ENCODE measurements around the gene DHRS1. TPM values are rescaled to one million over a fixed set of nuclear protein-coding genes. Genes with fewer than 3 reads are reported as not detected.

The DHRS1 gene
- total RNA-seq (2021; ENCODE audit: unreplicated experiment), result 34.7 TPM
- 30.8 and 34.3 TPM in 2 replicates for polyA plus RNA-seq (2012)
- Bru-seq, nascent RNA, result percentile 67 among the genes with signal in this experiment
- percentile 69 among the genes with signal in this experiment for BruChase-seq, experiment 1, labeled RNA remaining after a 6-hour chase
- BruChase-seq, experiment 2, labeled RNA remaining after a 2-hour chase, result percentile 75 among the genes with signal in this experiment
- long read RNA-seq, transcript DHRS1-205 (1 exons, 528 nt), result minor isoform, 19 of 59 reads
- long read RNA-seq, transcript DHRS1-201 (9 exons, 1,480 nt), result major isoform, 26 of 59 reads
- long read RNA-seq, partial matches to known transcripts, result 5 of 59 reads
- long read RNA-seq, other reads (novel, unspliced or antisense), result 8 of 59 reads

GRCh38 chr14:24299255-24300191, at the start of gene DHRS1, which contains the start of gene NOP9:
Gene DHRS1, minus strand, starts transcription at chr14:24299780. Its CDS starts 674 bp downstream, at chr14:24299106.
Gene NOP9, plus strand, starts transcription at chr14:24299850. Its CDS starts 105 bp downstream, at chr14:24299955.
- peaks cover 28% of the 10 kb centered on the region for H3K79me2 ChIP-seq (ENCODE audit: insufficient read depth, low read length)
- ATAC-seq (peak; percentile 76), DNase-seq (ENCODE audit: low read depth, low spot score) (peak; percentile 86)
- peak within 1 kb of the TSS; percentile 79 for H3K9ac ChIP-seq (ENCODE audit: low read length)
- TF ChIP-seq REST (IDR thresholded peaks at IDR 0.05; ENCODE audit: low read depth) (no peak), ZNF274 (IDR thresholded peaks at IDR 0.05; ENCODE audit: low read depth, low read length) (no peak), TCF7L2 (IDR thresholded peaks at IDR 0.05; ENCODE audit: borderline replicate concordance, extremely low read depth, insufficient read depth, insufficient read length) (peak; percentile 36), POLR2AphosphoS5 (IDR thresholded peaks at IDR 0.05; ENCODE audit: low read depth, low read length) (peak; percentile 90), SP1 (IDR thresholded peaks at IDR 0.05; ENCODE audit: low read depth) (peak; percentile 66), POLR2A (IDR thresholded peaks at IDR 0.05; ENCODE audit: borderline replicate concordance, extremely low read depth, insufficient read depth, insufficient read length) (peak; percentile 67), CBX3 (IDR thresholded peaks at IDR 0.05; ENCODE audit: low read depth) (0 out of 2 replicates have a peak, but pooled peaks have one; percentile 36), EZH2 (IDR thresholded peaks at IDR 0.05) (no peak), SRF (IDR thresholded peaks at IDR 0.05; ENCODE audit: low read depth) (peak; percentile 97), SIN3A (IDR thresholded peaks at IDR 0.05; ENCODE audit: low read depth) (peak; percentile 92), ZFX (IDR thresholded peaks at IDR 0.05) (peak; percentile 62)
- TF ChIP-seq, protein P1, sequence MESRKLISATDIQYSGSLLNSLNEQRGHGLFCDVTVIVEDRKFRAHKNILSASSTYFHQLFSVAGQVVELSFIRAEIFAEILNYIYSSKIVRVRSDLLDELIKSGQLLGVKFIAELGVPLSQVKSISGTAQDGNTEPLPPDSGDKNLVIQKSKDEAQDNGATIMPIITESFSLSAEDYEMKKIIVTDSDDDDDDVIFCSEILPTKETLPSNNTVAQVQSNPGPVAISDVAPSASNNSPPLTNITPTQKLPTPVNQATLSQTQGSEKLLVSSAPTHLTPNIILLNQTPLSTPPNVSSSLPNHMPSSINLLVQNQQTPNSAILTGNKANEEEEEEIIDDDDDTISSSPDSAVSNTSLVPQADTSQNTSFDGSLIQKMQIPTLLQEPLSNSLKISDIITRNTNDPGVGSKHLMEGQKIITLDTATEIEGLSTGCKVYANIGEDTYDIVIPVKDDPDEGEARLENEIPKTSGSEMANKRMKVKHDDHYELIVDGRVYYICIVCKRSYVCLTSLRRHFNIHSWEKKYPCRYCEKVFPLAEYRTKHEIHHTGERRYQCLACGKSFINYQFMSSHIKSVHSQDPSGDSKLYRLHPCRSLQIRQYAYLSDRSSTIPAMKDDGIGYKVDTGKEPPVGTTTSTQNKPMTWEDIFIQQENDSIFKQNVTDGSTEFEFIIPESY (IDR thresholded peaks at IDR 0.05; ENCODE audit: extremely low read depth, insufficient replicate concordance, low read length), result no peak
- TF ChIP-seq, protein P2, sequence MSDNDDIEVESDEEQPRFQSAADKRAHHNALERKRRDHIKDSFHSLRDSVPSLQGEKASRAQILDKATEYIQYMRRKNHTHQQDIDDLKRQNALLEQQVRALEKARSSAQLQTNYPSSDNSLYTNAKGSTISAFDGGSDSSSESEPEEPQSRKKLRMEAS (IDR thresholded peaks at IDR 0.05), result peak; percentile 84
- H3K27ac ChIP-seq (ENCODE audit: low read depth, low read length), result peak within 1 kb of the TSS; percentile 77
- POLR2A ChIA-PET, result interaction anchor here (0.8 to 3.7 kb wide), 6 partner anchors 9 to 206 kb away, joined by 3 to 30 read pairs (median 3); partner anchors contain the start of genes CHMP4A, KHNYN, PCK2 and RABGGTA
- CTCF ChIA-PET, result interaction anchor here (0.6 to 4.7 kb wide), 11 partner anchors 8 to 668 kb away, joined by 3 to 71 read pairs (median 4); partner anchors contain the start of genes CIDEB, MDP1, RABGGTA and TINF2
- peaks cover 32 to 40% of the 10 kb centered on the region in 2 experiments for H3K36me3 ChIP-seq (ENCODE audit: control insufficient read depth in 1 of 2, insufficient read depth in 2 of 2, low read length in 2 of 2)
- RAD21 ChIA-PET (ENCODE audit: low non-redundant PET in 1 of 2, low total read pairs in 2 of 2, uncharacterized antibody in 2 of 2, unreplicated experiment in 2 of 2), result interaction anchor here (1.0 to 1.8 kb wide), 3 partner anchors 56 to 132 kb away, joined by 3 to 9 read pairs (median 4); partner anchors contain the start of gene TINF2 (in 2 of the 2)
- H3K4me3 ChIP-seq (replicated peaks in 1 of 2; ENCODE audit: low read depth in 1 of 2, low read length in 2 of 2), result peak within 1 kb of the TSS; percentile 66 to 80
- no peaks in the 10 kb centered on the region for H4K20me1 ChIP-seq (ENCODE audit: insufficient read depth)
- H3K4me1 ChIP-seq (ENCODE audit: control insufficient read depth in 1 of 2, insufficient read depth in 2 of 2, low read length in 2 of 2), result peaks cover 17 to 31% of the 10 kb centered on the region in 2 experiments
- BruUV-seq (replicated peaks), result TSS peak; percentile 76
- H3K9me3 ChIP-seq (ENCODE audit: control insufficient read depth in 1 of 2, insufficient read depth in 1 of 2, low read depth in 1 of 2, low read length in 2 of 2), result no peaks in the 10 kb centered on the region
- H3K9me2 ChIP-seq (ENCODE audit: insufficient read depth), result no peaks in the 10 kb centered on the region
- intact Hi-C loops (cut with micrococcal nuclease), result loop anchor here (5.0 to 10.0 kb wide), 3 partner anchors 242 to 315 kb away; partner anchors contain the start of gene DHRS4L2
- H3K4me2 ChIP-seq (ENCODE audit: low read length), result peak within 1 kb of the TSS; percentile 95
- no peaks in the 10 kb centered on the region for H3K27me3 ChIP-seq (ENCODE audit: insufficient read depth, low read length)
- H2AFZ ChIP-seq (ENCODE audit: low read depth, low read length, poor library complexity, severe bottlenecking), result no peak within 1 kb of the TSS

Measured in HCT116 (cell line).